GM21423 (cell line): ENCODE measurements around the gene PPP1CB.
"Not testable (repeated sequence)": the region's sequence is repeated elsewhere in the genome, so short reads cannot be mapped to it uniquely, and the experiment has no call there.

Experiments used
- ATAC-seq: cut with Tn5 transposase; IDR thresholded peaks from one replicate; pipeline ENCODE4 v1.9.1; 2021; ENCODE audit warnings: mild to moderate bottlenecking, moderate library complexity; ENCODE audit not compliant: unreplicated experiment

PPP1CB gene

DNA sequence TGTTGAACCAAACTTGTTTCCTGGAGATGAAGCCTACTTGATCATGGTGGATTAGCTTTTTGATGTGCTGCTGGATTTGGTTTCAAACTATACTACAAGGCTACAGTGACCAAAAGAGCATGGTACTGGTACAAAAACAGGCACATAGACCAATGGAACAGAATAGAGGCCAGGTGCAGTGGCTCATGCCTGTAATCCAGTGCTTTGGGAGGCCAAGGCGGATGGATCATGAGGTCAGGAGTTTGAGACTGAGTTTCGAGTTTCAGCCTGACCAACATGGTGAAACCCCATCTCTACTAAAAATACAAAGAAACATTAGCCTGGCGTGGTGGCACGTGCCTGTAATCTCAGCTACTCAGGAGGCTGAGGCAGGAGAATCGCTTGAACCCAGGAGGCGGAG, 9.0 kb upstream of the PPP1CB start:
- not testable (repeated sequence) for ATAC-seq

DNA sequence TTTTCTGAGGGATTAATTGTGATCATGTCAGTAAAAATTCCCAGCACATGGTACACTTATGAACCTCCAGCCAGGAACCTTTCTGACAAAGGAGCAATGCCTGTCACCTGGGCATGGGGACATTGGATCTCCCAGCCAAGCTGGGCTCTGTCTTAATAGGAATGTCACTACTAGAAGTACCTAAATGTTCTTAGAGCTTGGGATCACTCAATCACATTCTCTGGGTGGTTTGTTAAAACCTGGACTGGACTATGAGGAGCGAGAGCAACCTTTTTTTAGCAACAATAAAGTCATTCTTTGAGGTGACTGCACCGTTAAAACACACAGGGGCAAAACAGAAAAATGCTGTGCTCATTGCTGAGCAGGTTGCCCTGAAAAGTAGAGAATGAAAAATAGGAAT, 6.4 kb upstream of the PPP1CB start:
- ATAC-seq: no peak

DNA sequence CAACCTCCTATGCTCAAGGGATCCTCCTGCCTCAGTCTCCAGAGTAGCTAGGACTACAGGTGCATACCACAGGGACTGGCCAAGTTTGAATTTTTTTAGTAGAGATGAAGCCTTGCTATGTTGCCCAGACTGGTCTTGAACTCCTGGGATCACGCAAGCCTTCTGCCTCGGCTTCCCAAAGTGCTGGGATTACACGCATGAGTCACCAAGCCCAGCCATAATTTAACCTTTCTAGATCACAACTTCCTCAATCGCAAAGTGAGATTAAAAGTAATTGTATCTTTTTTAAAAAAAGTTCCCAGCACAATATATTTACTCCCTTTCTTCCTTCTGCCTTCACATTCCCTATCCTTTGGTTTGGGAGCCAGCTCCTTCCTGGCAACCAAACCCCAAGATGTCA, 5.8 kb upstream of the PPP1CB start:
- no peak for ATAC-seq

DNA sequence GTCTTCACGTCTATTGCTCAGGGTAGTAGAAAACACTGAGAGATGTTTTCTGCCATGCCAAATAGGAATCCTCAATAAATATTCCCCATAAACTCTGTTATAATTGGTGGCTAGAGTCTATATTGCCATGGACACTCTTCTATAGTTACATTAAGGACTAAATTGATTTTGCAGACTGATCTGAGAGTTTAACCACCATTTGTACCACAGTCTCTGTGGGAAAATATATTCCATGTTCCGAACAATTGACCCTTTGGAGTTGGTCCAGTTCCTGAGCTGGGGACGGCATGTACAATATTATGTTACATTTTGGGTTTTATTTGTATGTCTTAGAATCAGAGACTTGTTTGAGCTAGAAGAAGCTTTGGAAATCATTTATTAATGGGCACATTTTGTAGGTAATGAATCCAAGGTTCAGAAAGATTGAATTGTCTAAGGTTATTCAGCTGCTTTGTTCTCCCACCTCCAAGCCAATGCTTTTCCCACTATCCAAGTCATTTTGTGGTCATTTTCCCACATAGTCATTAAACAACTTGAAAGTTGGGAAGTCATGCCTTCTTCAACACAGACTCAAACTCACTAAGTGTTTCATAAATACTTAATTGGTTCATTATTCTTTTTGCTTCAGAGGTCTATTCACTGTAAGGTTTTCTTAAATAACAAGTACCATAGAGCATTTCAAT, 5.1 kb upstream of the PPP1CB start:
- ATAC-seq: no peak

DNA sequence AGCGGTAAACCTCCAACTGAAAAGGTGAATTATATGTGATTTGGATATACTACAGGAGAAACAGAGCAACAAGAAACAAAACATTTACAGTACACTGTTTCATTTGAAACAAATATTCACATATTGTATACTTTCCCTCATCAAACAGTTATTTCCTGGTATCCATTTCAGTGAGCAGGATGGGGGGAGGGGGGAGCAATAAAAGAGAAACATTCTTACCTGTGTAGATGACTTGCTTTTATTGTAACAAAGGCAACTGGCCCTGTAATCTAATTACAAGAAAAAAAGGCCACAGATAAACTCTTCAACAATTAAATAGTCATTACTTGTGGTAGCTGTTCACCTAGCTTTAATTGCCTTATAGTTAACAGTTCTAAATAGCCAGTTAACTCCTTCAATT, 3.9 kb upstream of the PPP1CB start:
- no peak for ATAC-seq

DNA sequence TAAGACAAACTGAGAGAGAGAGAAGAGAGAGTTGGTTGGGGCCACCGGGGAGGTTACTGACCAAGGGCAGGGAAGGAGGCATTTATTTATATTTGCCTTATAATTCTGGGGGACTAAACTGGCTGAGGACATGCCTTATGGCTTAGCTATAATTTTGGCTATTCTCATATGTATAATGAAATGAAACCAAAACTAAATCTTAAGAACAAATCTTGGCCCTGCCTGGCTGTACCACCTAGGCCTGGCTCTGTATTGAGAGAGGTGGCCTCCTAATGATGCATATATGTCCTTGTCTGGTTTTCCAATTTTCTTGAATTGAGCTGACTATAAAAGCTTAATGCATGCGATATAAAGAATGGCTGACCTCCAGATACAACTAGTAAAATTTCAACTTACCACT, 3.5 kb upstream of the PPP1CB start:
- ATAC-seq: no peak

DNA sequence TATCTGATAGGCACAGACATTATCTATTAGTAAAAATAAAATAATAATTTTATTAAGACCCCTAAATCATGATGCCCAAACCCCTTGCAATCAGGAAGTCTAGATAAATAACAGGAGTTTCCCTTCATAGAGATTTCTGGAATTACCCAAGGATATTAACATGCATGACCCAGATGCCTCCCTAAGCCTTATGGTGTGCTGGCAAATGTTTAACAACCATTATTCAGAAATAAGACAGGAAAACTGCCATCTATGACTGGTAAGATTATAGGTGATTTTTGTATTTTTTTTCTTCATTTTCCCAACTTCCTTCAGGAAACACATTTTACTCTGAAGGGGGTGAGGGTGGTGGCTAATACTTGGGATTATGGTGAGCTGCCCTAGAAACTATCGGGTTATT, 2.7 kb upstream of the PPP1CB start:
- ATAC-seq: no peak

DNA sequence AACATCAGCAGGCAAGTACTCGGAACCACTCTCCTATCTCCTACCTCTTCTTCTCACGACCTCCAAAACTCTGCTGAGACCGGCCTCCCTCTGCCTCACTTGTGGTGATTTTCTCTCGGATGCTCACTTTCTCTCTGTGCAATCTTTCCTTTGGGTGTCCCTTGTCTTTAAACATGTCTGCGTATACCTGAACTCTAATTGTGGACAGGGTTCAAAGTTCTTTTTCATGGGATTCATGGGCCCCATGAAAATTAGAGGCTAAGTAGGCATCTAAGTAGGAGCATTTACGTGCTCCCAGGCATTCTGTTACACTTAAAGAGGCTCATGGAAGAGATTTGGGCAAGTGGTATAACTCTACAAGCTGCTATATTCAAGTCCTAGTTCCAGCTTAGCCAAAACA, 2.1 kb upstream of the PPP1CB start:
- ATAC-seq: no peak

DNA sequence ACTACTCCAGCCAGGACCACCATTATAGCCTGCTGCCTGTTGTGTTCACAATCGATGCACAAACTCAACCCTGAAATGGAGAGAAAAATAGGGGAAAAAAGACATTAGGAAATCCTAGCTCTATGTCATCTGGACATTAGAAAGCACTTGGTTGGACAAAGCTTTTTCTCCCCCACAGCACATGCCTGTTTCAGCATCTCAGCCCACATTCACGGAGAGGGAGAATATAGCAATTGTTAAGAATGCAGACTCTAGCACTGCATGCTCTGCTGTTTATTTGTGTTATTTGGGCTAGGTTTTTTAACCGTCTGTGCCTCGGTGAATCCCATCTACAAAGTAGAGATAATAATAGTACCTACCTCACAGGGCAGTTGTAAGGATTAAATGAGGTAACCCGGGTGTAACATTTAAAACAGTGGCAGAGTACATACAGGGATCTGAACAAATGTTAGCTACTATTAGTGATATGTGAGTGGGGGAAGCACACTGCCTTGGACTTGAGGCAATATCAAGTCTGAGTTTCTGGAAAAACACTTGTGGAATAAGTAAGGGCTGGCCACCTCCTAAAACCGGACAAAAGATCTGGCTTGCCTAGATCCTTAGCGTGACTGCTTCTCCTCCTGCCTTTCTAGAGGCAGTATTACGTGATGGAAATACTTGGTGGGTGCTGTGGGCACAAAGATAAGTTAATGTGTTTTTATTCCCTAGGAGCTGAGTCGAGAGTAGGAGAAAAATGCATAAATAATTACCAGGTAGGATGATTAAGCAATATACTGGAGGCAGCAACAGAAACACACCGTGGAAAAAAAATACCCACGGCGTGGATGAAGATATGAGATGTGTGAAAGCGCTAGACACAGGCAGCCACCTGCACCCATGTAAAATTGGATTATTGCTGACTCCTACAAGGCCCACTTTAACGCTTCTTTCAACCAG, 1.0 kb upstream of the PPP1CB start:
- no peak for ATAC-seq

DNA sequence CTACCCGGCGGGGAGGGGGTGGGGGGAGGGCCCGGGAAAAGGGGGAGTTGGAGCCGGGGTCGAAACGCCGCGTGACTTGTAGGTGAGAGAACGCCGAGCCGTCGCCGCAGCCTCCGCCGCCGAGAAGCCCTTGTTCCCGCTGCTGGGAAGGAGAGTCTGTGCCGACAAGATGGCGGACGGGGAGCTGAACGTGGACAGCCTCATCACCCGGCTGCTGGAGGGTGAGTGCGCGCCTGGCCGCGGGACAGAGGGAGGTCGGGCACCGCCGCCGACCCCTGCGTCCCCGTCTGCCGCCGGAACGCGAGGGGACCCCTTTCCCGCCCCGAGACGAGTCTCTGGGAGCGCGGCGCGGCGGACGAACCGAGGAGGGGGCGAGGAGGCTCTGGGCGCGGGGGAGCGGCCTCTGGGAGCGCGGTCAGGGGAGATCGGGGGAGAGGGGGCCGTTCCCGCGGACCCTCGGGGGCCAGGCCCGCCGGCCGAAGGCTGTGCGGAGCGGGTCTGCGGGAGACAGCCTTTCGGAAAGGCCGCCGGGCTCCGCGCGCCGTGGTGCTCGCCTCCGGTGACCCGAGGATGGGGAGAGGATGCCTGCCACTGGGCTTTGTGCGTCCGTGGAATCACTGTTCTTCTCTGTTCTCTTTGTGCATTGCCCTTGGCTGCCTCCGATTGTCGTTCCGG, 463 bp downstream of the PPP1CB start:
- peak; percentile 23 for ATAC-seq

DNA sequence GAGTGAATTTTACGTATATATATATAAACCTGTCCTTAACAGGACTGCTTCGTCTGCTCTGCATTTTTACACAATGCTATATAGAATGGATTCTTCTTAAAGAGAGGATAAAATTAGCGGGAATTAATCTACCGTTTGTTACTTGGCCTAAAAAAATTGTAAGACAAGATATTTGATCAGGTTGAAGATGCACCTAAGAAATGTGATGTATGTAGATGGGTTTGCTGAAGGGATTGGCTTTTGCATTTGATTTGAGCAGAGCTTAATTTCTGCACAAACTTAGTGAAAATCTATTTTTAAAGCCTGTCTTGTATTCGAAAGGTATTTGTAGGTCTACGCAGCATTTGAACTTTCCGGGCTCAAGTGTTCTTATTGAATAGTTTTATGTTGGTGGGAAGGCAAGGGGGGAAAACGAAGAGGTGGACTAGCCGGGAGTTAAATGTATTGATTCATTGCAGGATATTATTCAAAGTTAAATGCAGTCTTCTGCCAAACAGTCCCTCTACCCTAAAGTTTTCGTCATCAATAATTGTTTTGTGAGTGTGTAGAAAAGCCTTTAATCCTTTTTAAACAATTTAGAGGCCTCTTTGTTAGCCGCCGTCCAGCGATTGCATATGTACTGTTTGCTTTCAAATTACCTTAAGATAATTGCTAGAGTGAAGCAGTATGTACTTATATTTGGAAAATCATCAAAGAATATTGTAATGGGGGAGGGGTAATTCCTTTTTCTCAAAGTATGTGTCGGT, 1.2 kb downstream of the PPP1CB start:
- ATAC-seq: no peak

DNA sequence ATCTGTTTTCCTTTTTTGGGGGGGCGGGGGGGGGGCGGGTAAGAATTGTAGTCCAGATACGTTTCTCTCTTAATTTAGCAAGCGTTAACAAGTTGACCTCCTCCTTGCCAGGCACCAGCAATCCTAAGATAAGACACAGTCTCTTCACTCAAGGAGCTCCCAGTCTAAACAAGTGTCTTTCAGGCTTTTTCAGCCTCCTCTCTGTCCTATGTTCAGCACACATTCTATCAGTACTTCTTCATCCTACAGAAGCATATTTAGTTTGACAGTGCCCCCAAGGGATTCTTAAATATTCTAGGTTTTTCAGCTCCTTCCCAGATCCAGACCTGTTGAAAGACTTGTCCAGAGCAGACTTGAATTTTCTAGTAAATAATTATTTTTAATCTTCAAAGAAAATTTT, 2.7 kb downstream of the PPP1CB start:
- ATAC-seq: no peak

DNA sequence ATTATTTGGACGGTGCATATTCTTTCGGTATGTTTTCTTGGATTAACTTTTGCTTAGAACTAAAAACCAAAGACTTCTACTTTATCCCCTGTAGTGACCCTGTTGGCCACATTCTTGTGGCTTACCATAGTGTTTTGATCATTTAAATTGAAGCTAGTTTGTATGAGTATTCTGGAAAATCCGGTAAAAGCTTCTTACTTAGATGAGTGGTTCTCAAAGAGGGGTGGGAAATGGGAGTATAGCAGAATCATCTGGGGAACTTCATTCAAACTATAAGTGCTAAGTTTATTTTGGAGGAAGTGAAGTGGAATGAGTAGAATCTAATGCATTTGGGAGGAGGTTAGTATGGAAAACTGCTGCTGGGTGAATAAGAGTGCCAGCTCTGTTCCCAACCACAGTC, 3.8 kb downstream of the PPP1CB start:
- ATAC-seq: no peak

DNA sequence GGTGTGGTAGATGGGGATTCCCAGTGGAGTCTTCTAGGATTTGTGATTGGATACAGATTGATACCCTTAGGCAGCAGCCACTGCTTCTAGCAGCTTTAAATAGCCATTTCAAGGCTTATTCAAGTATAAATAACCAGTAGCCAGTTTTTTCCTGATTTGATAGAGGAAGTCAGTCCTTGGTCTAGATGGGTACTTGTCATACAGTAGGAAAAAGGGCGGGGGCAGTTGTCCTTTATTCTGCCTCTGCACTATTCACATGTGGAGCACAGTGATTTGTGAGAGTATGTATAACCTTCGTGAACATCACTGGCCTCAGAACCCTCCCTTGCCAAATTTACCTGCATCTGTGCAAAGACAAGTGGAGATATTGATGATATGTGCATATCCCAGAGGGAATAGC, 6.8 kb downstream of the PPP1CB start:
- ATAC-seq: no peak

DNA sequence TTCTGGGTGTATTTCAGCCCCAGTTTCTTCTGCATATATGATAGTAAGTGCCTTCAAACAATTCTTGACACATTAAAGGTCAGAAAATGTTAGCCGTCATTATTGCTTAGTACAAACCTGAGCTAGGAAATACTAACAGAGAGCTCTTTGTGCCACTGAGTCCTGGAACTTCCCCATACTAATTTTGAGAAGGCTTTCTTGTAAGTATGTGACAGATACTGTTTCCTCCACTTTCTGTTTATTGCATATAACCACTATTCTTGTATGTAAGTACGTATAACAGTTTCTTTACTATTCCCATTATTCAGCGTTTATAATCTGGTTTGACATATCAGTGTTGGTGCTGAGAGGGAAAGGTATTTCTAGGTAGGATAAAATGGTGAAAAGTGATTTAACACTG, 9.8 kb downstream of the PPP1CB start:
- no peak for ATAC-seq

DNA sequence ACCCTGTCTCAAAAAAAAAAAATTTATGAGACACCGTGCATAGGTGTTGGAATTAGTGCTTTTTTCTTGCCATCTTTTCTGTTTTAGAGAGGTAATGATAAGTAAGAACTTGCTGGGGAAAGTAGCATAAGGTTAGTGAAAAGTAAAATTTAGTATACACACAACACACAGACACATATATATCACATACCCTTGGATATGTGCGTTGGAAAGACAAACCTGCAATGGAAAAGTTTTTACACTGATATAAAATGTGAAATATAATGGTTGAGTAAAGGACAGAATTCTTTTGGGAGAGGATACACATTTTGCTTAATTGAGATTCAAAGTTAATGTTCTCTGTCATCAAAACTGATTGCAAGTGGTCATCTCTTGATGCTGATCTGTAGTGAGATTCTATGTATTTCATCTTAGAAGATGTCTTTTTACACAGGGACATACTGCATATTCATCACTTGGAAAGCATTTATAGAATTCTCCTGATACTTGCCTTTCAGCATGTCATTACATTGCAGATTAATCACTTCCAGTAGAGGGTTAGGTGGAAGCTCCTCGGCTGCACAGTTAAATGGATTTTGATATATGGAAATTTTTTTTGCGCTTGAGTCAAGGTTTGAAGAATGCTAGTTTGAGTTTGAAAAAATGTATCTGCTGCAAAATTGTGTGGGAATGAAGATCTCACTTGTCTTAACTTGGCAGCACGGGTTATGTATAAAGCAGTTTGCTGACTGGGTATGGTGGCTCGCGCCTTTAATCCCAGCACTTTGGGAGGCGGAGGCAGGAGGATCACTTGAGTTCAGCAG, 13.5 kb downstream of the PPP1CB start:
- no peak for ATAC-seq

DNA sequence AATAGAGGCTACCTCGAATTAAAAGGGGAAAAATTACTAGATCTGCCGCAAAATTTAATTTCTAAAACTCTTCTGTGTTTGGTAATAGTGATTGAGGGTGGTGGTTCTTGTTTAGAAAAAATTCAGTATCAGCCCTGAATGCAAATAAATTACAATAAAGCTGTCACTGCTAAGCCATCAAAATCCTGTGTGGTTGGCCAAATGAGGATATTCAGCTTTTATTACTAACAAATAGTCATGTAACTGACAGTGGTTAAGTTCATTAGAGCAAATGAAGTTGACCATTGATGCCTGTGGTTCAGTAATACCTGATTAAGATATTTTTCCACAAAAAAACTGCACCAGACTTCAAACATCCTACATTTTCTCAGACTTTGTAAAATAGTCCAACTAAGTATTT, 14.4 kb downstream of the PPP1CB start:
- no peak for ATAC-seq

DNA sequence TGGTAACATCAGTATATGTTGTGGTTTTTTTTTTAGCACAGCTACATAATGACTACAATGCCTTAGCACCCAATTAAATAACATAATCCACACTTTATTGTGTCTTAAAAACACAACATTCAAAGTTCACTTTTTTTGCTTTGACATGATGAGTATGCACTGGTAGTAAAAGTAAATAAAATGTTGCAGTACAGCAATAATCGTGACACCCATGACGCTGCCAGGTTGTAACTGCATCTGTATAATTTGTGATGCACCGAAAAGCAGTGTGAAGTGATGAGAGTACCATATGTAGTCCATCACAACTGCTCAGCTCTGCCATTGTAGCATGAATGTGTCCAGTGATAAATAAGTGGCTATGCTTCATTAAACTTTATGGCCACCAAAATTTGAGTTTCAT, 15.7 kb downstream of the PPP1CB start:
- ATAC-seq: no peak

DNA sequence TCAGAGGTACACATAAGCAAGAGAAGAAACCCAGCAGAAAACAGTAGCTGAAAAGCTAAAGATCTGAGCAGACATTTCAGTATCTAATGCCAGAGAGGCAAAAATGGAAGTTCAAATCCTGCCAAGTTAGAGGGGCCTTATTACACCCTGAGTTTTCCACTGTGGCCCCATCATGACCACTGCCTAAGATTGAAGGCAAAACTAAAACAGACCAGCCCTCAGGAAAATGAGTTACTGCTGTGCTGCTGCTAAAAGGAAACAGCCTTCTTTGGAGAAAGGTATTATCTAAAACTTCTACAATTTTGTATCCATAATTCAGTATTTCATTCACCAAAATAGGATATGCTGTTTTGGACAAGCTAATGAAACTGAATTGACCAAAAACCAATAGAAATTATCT, 16.8 kb downstream of the PPP1CB start:
- no peak for ATAC-seq

DNA sequence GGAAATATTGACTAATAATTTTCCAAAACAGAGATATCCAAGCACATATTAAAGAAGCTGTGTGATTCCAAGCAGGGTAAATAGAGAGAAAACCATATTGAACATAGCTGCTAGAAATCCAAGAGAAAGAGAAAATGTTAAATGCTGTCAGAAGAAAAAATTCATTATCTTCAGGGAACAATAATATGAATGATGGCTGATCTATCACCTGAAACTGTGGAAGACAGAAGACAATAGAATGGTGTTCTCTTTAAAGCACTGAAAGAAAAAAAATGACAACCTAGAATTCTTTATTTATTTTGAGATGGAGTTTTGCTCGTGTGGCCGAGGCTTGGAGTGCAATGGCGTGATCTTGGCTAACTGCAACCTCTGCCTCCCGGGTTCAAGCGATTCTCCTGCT, 17.3 kb downstream of the PPP1CB start:
- ATAC-seq: no peak
